Thyroid gland (tissue), 4 donors: ENCODE data around the gene COL27A1. TPM values are rescaled to one million over a fixed set of nuclear protein-coding genes. Genes with fewer than 3 reads are reported as not detected.

Source experiments
- DNase-seq, 2 donors: peaks; one replicate each; pipeline ENCODE4 v3.0.0-alpha.2; 2019
- H3K27ac ChIP-seq, 3 donors: fragments of 200-600 bp; sonication (generic); 1 replicate in 2 of 3; 2 replicates in 1 of 3; pipeline ENCODE4 v1.5.1; 2016 to 2019; ENCODE audit warnings: mild to moderate bottlenecking in 1 of 3, moderate library complexity in 1 of 3
- H3K27me3 ChIP-seq: fragments of 200-600 bp; sonication (generic); one replicate; pipeline ENCODE4 v1.5.1; 2019
- H3K36me3 ChIP-seq, 2 donors: fragments of 200-600 bp; sonication (generic); one replicate each; pipeline ENCODE4 v1.5.1; 2016 to 2019
- H3K4me1 ChIP-seq, 2 donors: fragments of 200-600 bp; sonication (generic); one replicate each; pipeline ENCODE4 v1.5.1; 2017 to 2019
- H3K4me3 ChIP-seq, 3 donors: fragments of 200-600 bp; sonication (generic); replicated peaks in 1 of 3; 1 replicate in 2 of 3; 2 replicates in 1 of 3; pipeline ENCODE4 v1.5.1; 2016; ENCODE audit warnings: mild to moderate bottlenecking in 1 of 3
- H3K9me3 ChIP-seq: fragments of 200-600 bp; sonication (generic); one replicate; pipeline ENCODE4 v1.5.1; 2017
- CTCF ChIP-seq, 6 experiments: fragments of 200-600 bp in 3 of 6; fragments of 450-650 bp in 3 of 6; sonication (generic) in 3 of 6; IDR thresholded peaks; one replicate each; pipeline ENCODE4 v1.5.1; 2016 to 2019; ENCODE audit warnings: antibody characterized with exemption in 6 of 6, mild to moderate bottlenecking in 2 of 6, inconsistent platforms in 1 of 6, moderate library complexity in 1 of 6
- POLR2A ChIP-seq, 2 donors: fragments of 450-650 bp; IDR thresholded peaks; one replicate each; pipeline ENCODE4 v1.6.1; 2017; ENCODE audit warnings: antibody characterized with exemption in 2 of 2, mild to moderate bottlenecking in 2 of 2, moderate library complexity in 1 of 2
- WGBS, 2 donors: methylation state at CpG; one replicate each; pipeline ENCODE4 v1.1.5; 2017; 5-methylcytosine and 5-hydroxymethylcytosine counted together
- intact Hi-C: fragments of 100-400 bp; cut with DNase I; formaldehyde crosslinking; loops from one replicate; pipeline ENCODE4 v1.15.1; 2023
- total RNA-seq, 4 donors: library from RNA; depleted of rRNA; stranded (reverse); fragments of >200 nt; gene quantifications; one replicate each; pipeline ENCODE4 v1.2.3, GENCODE V29; 2016

The COL27A1 gene
- total RNA-seq, 4 donors from 2014 or later, result 6.7 to 32.5 (median 10.6) TPM

GRCh38 chr9:114120192-114121014, 34.9 kb upstream of the COL27A1 start:
- H3K9me3 ChIP-seq, result no peaks in the 10 kb centered on the region
- no peak for DNase-seq
- WGBS, 2 donors, result 68 to 69% methylated on average over 4 of the region's 4 CpGs
- H3K27me3 ChIP-seq, result no peaks in the 10 kb centered on the region
- peaks cover 19 to 41% of the 10 kb centered on the region in 2 donors for H3K4me1 ChIP-seq
- intact Hi-C loops, result no loop called here
- no peak for TF ChIP-seq POLR2A (IDR thresholded peaks at IDR 0.05)
- no peak for TF ChIP-seq CTCF (IDR thresholded peaks at IDR 0.05)
- no peak overlapping the region for H3K4me3 ChIP-seq
- H3K36me3 ChIP-seq, result no peaks in the 10 kb centered on the region
- no peak overlapping the region for H3K27ac ChIP-seq

GRCh38 chr9:114121227-114122135, 33.9 kb upstream of the COL27A1 start:
- Histone ChIP-seq H3K4me3 (no peak overlapping the region), H3K4me1 (peaks cover 12 to 32% of the 10 kb centered on the region in 2 donors), H3K27me3 (no peaks in the 10 kb centered on the region), H3K36me3 (no peaks in the 10 kb centered on the region), H3K9me3 (no peaks in the 10 kb centered on the region), H3K27ac (no peak overlapping the region)
- intact Hi-C loops, result no loop called here
- WGBS, 2 donors, result 79% methylated on average over 15 of the region's 16 CpGs
- no peak for DNase-seq
- TF ChIP-seq CTCF (IDR thresholded peaks at IDR 0.05), result no peak
- no peak for TF ChIP-seq POLR2A (IDR thresholded peaks at IDR 0.05)

DNA sequence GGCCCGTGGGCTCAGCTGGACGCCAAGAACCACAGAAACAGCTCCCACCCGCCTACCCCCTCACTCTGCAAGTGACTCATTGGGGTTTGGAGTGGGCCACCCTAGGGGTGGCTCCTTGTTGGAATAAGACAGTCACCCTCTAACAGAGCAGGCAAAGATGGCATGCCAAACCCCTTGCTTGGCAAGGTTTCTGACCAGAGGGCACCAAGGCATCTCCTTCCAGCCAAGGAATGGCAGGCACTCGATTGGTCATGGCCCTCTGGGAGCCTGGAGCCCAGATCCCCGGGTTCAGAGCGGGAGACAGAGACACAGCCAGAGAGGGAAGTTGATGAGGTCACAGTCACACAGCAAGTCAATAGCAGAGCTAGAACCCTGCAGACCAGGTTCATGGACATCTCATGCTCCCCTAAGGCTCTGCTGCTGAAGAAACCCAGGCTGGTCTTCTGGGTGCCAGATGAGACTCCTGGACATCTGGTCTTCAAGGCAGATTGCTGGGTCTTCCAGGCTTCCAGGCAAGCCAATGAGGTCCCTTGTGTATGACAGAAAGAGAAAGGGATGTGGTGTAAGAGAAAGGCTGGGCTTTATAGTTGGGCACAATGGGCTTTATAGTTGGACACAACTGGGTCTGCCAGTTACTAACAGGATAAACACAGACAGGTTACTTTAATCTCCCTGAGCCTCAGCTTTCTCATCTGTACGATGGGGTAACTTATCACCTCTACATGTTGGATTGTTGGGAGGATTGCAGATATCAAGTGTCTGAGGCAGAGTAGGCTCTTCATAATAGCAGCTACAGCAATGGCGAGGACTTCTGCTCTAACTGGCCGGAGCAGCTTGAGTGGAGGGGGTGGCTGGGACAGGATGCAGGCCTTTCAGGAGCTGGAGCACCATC, 33.0 kb upstream of the COL27A1 start:
- Histone ChIP-seq H3K36me3 (no peaks in the 10 kb centered on the region), H3K4me1 (peaks cover 8 to 25% of the 10 kb centered on the region in 2 donors), H3K9me3 (no peaks in the 10 kb centered on the region), H3K4me3 (no peak overlapping the region), H3K27me3 (no peaks in the 10 kb centered on the region), H3K27ac (no peak overlapping the region)
- TF ChIP-seq CTCF (IDR thresholded peaks at IDR 0.05) (no peak), POLR2A (IDR thresholded peaks at IDR 0.05) (no peak)
- 95 to 97% methylated on average over 3 to 6 of the region's 9 CpGs for WGBS, 2 donors
- DNase-seq, result no peak
- intact Hi-C loops, result no loop called here

DNA sequence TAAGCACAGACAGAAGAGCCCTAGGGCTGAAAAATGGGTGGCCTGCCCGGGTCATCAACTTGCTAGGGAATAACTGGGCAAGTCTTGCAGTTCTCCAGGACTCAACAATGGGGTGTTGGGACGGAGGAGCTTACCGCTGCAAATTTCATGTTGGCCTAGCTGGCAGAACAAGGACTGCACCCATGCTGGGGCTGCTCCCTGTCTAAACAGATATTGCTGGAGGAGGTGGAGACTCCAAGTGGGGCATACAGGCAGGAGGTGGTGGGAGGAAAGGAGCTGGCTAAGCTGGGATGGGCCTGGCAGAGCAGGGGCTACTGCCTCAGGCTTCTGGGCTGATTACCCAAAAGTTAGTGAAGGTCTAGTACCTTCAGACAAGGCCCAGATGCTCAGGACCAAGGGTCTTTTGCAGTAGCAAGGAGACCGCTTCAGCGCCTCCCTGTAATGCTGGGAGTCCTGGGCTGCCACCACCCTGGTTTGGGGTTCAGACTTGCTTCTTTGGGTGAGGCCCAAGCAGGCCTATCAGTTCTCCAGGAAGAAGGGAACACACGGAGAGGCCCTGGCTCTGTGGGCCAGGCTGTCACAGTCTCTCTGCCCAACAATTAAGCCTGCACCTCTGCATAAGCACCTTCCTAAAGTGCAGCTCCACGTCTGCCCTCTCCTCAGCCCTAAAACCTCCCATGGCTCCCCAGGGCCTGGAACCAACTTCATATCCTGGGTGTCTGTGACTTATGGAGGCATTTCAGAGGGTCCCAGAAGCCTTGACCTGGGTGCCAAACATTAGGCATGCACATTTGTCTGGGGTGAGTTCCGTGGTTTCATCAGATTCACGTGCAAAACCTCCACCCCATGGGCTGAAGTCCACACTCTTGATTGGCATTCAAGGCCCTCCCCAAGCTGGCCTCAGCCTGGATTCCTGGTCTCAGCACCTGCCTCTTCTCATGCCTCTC, 32.0 kb upstream of the COL27A1 start:
- H3K9me3 ChIP-seq, result no peaks in the 10 kb centered on the region
- no peaks in the 10 kb centered on the region for H3K36me3 ChIP-seq
- peaks cover 0 to 18% of the 10 kb centered on the region in 2 donors for H3K4me1 ChIP-seq
- no peaks in the 10 kb centered on the region for H3K27me3 ChIP-seq
- no peak for TF ChIP-seq POLR2A (IDR thresholded peaks at IDR 0.05)
- TF ChIP-seq CTCF (IDR thresholded peaks at IDR 0.05), result no peak
- 84 to 87% methylated on average over 5 to 9 of the region's 9 CpGs for WGBS, 2 donors
- H3K27ac ChIP-seq, result no peak overlapping the region
- intact Hi-C loops, result no loop called here
- no peak overlapping the region for H3K4me3 ChIP-seq
- no peak for DNase-seq
